AML-193 (cell line): ENCODE measurements around the gene CDH9.
A peak's percentile ranks its signal among the peaks of the same experiment; 100 is the strongest.
"Not testable (repeated sequence)": the region's sequence is repeated elsewhere in the genome, so short reads cannot be mapped to it uniquely, and the experiment has no call there.

Experiments used
- DNase-seq, 2 experiments: peaks; one replicate each; lab custom pipeline; 2025; lab: John Stamatoyannopoulos, UW

The CDH9 gene

GRCh38 chr5:26945901-26946300 lies 92.5 kb downstream of the CDH9 start:
- DNase-seq = no peak

DNA sequence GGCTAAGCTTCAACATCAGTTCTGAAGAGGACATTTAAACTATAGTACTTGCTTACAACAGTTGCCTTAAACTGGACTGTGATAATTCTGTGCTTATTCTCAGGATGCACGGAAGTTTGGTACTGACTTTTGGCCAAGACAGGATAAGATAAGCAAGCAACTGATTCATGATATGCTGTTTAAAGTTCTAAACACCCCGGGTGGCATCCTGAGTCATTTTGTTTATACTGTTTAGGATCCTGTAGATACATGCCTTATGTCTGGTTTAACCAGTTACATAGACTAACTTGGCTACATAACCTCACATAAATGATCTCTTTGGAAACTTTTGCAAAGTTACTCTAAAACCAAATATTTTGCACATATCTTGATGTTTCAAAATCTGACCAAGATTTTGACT lies 95.9 kb downstream of the CDH9 start:
- DNase-seq = no peak

- no peak for DNase-seq
These were observed 97.4 kb downstream of the CDH9 start for GRCh38 chr5:26940994-26941393.

DNA sequence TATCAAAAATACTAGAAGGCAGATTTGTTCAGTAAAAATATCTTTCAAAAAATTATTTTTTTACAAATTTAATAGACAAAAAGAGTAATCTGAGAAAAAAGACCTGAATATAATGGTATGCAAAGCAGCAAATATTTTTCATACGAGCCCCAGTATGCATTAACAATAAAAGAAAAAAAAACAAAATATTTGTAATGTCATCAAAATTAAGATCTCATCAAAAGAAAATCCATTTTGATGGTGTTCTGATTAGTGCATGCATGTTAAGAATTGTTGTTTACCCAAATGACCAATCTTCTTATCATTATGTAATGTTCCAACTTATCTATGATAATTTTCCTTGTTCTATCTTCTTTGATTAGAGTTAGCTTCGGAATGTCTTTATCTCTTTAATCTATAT lies 106.1 kb downstream of the CDH9 start:
- no peak for DNase-seq

DNA sequence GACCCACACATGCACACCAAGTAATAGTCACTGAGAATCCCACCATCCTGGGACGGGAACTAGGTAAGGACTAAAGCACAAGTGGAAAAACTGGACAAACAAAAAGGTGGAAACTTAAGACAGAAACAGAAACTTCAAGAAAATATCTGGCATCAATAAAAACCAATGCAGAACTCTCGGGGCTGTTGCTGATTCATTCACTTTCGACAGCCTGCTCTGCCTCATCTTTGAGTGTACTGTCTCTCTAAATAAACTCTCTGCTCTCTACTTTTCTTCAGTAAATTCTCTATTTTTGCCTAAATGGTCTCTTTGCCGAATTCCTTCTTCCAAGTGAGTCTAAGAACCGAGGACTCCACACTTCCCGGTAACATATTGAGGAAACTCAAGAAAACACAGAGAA lies 116.9 kb downstream of the CDH9 start:
- DNase-seq = no peak

- DNase-seq = no peak
These were observed 134.9 kb downstream of the CDH9 start for GRCh38 chr5:26903469-26903868.

DNA sequence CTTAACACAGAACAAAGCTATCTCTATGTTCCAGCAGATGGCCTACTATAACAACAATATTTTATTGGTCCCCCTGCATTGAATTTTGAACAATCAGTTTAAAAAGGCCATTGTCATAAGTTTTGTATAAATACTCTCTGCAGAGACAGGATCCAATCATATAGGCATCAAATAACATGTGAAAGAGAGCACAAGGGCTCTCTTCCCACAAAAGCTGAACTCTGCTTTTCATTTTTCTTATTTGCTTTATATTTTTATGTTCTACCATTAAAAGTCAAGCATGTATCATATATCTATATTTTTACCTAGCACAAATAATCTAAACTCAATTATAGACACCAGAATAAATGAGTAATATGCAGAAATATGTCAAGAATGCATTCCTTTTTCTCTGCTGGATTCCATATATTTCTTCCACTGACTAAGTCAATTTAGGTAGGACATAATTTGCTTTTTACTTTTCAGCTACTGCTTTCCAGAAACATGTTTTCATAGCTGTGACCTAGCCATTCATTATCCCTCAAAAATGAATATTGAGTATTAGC lies 143.6 kb downstream of the CDH9 start:
- no peak for DNase-seq

DNA sequence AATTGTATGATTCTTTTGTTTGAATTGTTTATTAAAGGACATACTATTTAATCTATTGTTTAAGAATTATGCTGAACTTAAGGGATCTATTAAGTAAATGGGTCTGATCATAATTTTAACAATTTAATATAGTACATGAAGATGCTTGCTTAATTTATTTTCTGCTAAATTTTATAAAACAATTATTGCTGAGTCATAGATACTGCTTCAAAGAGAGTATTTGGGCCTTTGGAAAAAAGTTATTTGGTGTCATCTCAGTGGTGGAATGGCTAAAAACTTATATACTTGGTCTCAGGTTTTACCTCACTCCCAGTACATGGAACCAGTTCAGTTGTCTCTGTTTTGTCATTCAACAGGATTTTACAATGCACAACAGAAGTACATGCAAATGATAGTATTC lies 145.3 kb downstream of the CDH9 start:
- DNase-seq = no peak

DNA sequence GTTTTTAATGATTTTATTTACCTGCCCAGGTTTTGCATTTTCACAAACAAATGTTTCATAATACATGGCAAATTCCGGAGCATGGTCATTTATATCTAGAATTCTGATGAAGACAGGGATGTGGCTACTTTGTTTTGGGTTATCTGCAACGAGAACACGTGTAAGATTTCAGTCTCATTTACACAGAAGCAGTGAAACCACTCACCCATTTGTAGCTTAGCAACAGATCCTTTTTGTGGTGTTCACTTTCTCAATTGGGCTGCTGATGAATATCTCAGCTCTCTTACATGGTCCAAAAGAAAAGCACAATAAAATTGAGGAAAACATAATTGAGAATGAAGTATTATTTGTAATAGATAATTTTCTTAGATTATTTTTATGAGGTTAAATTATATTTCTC lies 148.6 kb downstream of the CDH9 start:
- no peak for DNase-seq

DNA sequence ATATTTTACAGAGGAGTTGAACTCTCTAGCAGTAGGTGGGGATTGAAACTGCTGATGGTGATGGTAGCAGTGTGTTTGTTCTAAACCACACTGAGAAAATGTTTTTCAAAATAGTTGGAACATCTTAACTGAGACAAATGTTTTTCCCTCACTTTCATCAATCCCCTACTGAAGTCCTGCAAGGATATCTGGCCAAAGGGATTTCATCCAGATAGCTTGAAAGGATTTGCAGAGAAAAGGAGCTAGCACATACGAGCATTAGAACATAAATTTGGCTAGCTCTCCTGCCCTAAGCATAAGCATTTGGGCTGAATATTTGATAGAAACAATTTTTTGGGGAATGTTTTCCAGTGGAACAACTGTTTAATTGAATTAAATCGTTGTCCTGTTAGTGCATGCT lies 153.9 kb downstream of the CDH9 start:
- no peak for DNase-seq

DNA sequence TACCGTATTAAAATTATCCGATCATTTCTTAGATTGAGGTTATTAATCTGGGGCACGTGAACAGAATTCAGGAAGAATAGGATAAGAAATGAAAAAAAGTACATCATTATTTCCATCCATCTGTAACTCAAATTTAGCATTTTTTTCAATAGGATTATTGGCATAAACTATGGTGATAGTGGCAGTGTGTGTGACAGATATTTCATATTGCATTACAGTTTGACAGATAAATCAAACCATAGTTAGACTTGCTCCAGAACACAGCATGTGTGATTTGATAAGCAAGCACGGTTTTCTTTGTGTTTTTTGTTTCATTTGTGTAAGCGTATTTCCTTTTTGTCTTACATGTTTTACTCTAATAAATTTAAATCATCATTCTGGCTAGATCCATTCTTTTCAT lies 155.0 kb downstream of the CDH9 start:
- no peak for DNase-seq

- no peak for DNase-seq
These were observed 156.5 kb downstream of the CDH9 start for GRCh38 chr5:26881901-26882300.

DNA sequence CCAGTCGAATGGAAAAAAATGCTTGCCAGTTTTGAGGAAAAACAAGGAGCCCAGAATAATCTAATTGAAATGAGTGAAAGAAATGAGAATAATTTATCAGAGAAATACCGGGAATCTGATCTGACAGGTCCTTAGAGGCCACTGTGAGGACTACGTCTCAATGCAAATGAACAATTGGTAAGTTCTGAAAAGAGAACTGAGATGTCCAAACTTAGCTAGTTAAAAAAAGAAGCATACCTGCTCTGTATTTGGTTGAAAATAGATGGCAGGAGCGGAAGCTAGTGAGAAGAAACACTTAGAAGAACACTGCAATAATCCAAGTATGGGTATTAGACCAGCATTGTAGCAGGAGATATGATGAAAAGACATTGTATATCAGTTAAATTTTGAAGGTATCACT lies 161.2 kb downstream of the CDH9 start:
- DNase-seq = no peak

DNA sequence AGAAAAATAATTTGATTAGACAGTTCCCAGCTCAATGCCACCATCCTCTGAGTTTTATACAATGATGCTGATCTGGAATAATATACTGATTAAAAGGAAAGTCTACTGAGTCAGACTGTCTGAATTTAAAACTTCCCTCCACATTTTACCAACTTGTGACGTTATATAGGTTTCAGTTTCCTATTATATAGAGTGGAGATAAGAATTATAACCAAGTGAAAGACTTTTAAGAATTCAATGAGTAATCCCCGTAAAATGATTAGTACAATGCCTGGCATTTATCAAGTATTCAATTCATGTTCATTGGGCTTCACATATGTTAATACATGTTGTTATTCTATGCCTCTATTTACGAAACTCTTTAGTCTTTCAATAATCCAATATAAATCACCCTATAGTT lies 166.0 kb downstream of the CDH9 start:
- DNase-seq = no peak

- no peak for DNase-seq
These were observed 168.6 kb downstream of the CDH9 start for GRCh38 chr5:26869781-26870180.

DNA sequence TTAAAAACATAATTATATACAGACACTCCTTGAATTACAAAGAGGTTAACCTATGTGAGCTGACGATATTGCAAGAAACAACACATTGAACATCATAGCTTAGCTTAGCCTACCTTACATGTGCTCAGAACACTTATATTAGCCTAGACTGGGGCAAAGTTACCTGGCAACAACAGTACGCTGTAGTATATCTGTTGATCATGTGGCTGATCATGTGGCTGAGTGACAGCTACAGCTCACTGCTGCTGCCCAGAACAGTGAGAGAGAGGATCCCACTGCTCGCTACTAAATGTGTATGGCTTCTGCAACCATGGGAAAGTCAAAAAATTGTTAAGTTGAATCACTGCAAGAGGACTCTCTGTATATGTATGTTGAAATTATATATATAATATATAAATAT lies 169.9 kb downstream of the CDH9 start:
- DNase-seq = no peak

DNA sequence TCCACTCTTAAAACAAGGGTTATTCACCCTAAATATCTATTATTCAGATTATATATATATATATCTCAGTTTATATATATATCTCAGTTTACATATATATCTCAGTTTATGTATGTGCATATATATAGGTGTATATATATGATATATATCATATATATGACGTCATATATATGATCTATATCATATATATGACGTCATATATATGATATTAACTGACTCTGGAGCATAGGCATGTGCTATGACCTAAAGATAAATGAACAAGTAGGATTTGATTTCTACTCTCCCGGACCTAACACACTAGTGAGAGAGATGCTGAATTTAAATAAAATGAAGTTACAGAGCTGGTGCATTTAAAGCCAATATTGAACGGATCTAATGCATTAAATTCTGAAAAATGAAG lies 174.3 kb downstream of the CDH9 start:
- no peak for DNase-seq

GRCh38 chr5:26856238-26856637 lies 182.1 kb downstream of the CDH9 start:
- no peak for DNase-seq

DNA sequence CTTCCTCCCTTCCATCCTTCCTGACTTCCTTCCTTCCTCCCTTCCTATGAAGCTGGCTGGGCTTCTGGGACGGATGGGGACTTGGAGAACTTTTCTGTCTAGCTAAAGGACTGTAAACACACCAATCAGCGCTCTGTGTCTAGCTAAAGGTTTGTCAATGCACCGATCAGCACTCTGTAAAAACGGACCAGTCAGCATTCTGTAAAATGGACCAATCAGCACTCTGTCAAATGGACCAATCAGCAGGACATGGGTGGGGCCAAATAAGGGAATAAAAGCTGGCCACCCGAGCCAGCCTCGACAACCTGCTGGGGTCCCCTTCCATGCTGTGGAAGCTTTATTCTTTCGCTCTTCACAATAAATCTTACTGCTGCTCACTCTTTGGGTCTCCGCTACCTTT lies 185.9 kb downstream of the CDH9 start:
- DNase-seq = not testable (repeated sequence)

DNA sequence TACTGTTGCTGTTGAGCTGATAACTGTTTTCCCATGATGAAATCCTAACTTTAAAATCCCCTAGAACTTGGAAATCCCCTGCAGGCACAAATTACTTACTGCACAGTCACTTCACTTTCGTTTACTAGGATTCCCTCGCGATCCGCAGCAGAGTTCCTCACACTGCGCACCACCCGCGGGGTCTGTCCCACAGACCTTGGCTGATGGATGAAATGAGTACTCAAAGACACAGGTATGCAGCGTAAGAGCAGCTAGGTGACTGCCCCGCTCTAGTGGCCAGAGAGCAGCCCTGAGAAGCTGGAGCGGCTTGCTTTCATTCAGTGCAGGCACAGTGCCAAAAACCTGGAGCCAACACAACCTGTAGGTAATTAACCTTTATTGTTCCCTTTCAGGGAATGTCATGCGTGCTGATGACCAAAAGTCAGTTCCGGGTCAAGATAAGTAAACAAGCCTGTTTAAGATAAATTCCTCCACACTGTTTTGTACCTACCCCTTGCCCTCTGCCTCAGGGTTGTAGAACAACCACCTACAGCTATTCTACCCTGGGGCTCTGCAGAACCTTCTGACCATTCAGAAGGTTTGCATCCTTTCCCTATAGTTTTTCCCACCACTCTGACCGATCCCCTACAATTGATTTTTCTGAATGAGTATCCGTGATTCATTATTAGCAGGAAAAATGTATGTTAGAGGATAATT lies 191.2 kb downstream of the CDH9 start:
- DNase-seq = no peak

GRCh38 chr5:26843677-26844076 lies 194.7 kb downstream of the CDH9 start:
- no peak for DNase-seq

- peak in 1 of 2 experiments; percentile 2 for DNase-seq
These were observed 204.8 kb downstream of the CDH9 start for GRCh38 chr5:26833596-26833995.
